HepG2 (cell line): ENCODE results near the gene VPREB3. TPM values are rescaled to one million over a fixed set of nuclear protein-coding genes. Genes with fewer than 3 reads are reported as not detected.

Source experiments
- ATAC-seq: fragments of 200-7000 bp; cut with Tn5 transposase; 3 replicates; pipeline ENCODE4 v1.9.1; 2020; ENCODE audit warnings: mild to moderate bottlenecking, moderate library complexity
- BruUV-seq: library from RNA; stranded (reverse); fragments of 400-500 nt; replicated peaks from 2 replicates; lab custom pipeline; 2021; lab: Mats Ljungman, UMichigan
- CTCF ChIA-PET: fragments of 300-600 bp; formaldehyde crosslinking; extraction: SDS; loops from one replicate; lab custom pipeline; 2021; ENCODE audit warnings: low total read pairs, inconsistent platforms, low intra/inter-chr PET ratio; lab: Yijun Ruan, JAX
- POLR2A ChIA-PET: fragments of 350-600 bp; sonication (Branson Sonifier 250); formaldehyde crosslinking; loops from one replicate; lab custom pipeline; 2020; ENCODE audit warnings: antibody characterized with exemption, inconsistent platforms; lab: Yijun Ruan, JAX
- DNase-seq: peaks from one replicate; pipeline ENCODE4 v3.0.0-alpha.2; 2015; ENCODE audit warnings: low spot score
- FAIRE-seq: peaks from 3 replicates; lab custom pipeline; 2011; peaks lifted over from hg19 to GRCh38; lab: Jason Lieb, UNC
- H2AFZ ChIP-seq: one replicate; pipeline ENCODE4 v1.6.1; 2011; ENCODE audit warnings: low read length, inconsistent platforms
- H3K27ac ChIP-seq: fragments of 300-600 bp; 3 replicates; pipeline ENCODE4 v1.8.0; 2011; ENCODE audit warnings: mixed run types, mild to moderate bottlenecking, mixed read lengths, low read length, inconsistent platforms; ENCODE audit not compliant: insufficient read depth; ENCODE audit errors: extremely low read length
- H3K27me3 ChIP-seq, 2 experiments: fragments of 200-600 bp in 1 of 2; 2 replicates in 1 of 2; 3 replicates in 1 of 2; pipeline versions ENCODE4 v1.6.0 to v1.8.0; 2011; ENCODE audit warnings: low read length in 2 of 2, mild to moderate bottlenecking in 2 of 2, moderate library complexity in 2 of 2, inconsistent platforms in 1 of 2; ENCODE audit not compliant: insufficient read depth in 2 of 2, control insufficient read depth in 1 of 2
- H3K36me3 ChIP-seq, 2 experiments: fragments of 200-600 bp in 1 of 2; replicated peaks in 1 of 2; 2 replicates in 1 of 2; 3 replicates in 1 of 2; pipeline versions ENCODE4 v1.5.1 to v1.8.0; 2011; ENCODE audit warnings: low read length in 2 of 2, inconsistent platforms in 1 of 2; ENCODE audit not compliant: insufficient read depth in 2 of 2, control insufficient read depth in 1 of 2
- H3K4me1 ChIP-seq: 2 replicates; pipeline ENCODE4 v1.5.1; 2012; ENCODE audit warnings: low read length, inconsistent platforms; ENCODE audit not compliant: insufficient read depth
- H3K4me2 ChIP-seq: 2 replicates; pipeline ENCODE4 v1.6.0; 2011; ENCODE audit warnings: low read depth, low read length, inconsistent platforms
- H3K4me3 ChIP-seq, 3 experiments: fragments of 200-600 bp in 1 of 3; sonication (generic), shearing (Covaris generic) in 1 of 3; replicated peaks in 1 of 3; 2 replicates each; pipeline ENCODE4 v1.5.1; 2011 to 2016; ENCODE audit warnings: low read length in 3 of 3, inconsistent platforms in 2 of 3, low read depth in 2 of 3, mild to moderate bottlenecking in 2 of 3, control low read depth in 1 of 3, mixed read lengths in 1 of 3; ENCODE audit not compliant: insufficient read depth in 1 of 3
- H3K79me2 ChIP-seq: one replicate; pipeline ENCODE4 v1.6.1; 2011; ENCODE audit warnings: low read length, inconsistent platforms; ENCODE audit not compliant: insufficient read depth
- H3K9ac ChIP-seq: 2 replicates; pipeline ENCODE4 v1.6.0; 2011; ENCODE audit warnings: mild to moderate bottlenecking, low read depth, low read length, inconsistent platforms; ENCODE audit not compliant: insufficient read depth
- H3K9me3 ChIP-seq: 2 replicates; pipeline ENCODE4 v1.5.1; 2012; ENCODE audit warnings: mild to moderate bottlenecking, low read length
- H4K20me1 ChIP-seq: 2 replicates; pipeline ENCODE4 v1.6.0; 2011; ENCODE audit warnings: inconsistent platforms, mild to moderate bottlenecking, low read length, moderate library complexity; ENCODE audit not compliant: insufficient read depth
- ATF4 ChIP-seq, 2 experiments: fragments of 450-650 bp in 1 of 2; sonication (generic) in 1 of 2; formaldehyde crosslinking; IDR thresholded peaks; 2 replicates each; pipeline versions ENCODE4 v1.5.0 to v1.8.0; 2020 to 2022; ENCODE audit warnings: mild to moderate bottlenecking in 1 of 2, missing genetic modification reagents in 1 of 2
- BATF2 ChIP-seq: sonication (generic); formaldehyde crosslinking; IDR thresholded peaks from 2 replicates; pipeline ENCODE4 v1.8.0; 2022; ENCODE audit warnings: mild to moderate bottlenecking, missing genetic modification reagents, moderate library complexity
- FLYWCH1 ChIP-seq: sonication (generic); formaldehyde crosslinking; IDR thresholded peaks from 2 replicates; pipeline ENCODE4 v1.8.1; 2023; ENCODE audit warnings: mild to moderate bottlenecking, missing genetic modification reagents
- FUBP1 ChIP-seq: sonication (generic); formaldehyde crosslinking; IDR thresholded peaks from 2 replicates; pipeline ENCODE4 v1.5.1; 2020; ENCODE audit warnings: missing genetic modification reagents, mild to moderate bottlenecking, borderline replicate concordance
- KDM5A ChIP-seq: fragments of 200-600 bp; sonication (generic); IDR thresholded peaks from 2 replicates; pipeline ENCODE4 v1.7.0; 2018; ENCODE audit warnings: antibody characterized with exemption, mild to moderate bottlenecking, low read length, borderline replicate concordance
- KLF16 ChIP-seq, 2 experiments: sonication (generic) in 1 of 2; formaldehyde crosslinking in 1 of 2; IDR thresholded peaks; 2 replicates each; pipeline versions ENCODE4 v1.6.1 to v1.8.0; 2016 to 2023; ENCODE audit warnings: missing genetic modification reagents in 2 of 2, missing compliant biosample characterization in 1 of 2
- KLF9 ChIP-seq: IDR thresholded peaks from 2 replicates; pipeline ENCODE4 v1.6.1; 2016; ENCODE audit warnings: low read depth
- NBN ChIP-seq: fragments of 450-650 bp; conservative IDR thresholded peaks from 2 replicates; pipeline ENCODE4 v1.6.1; 2017
- NFRKB ChIP-seq: fragments of 450-650 bp; IDR thresholded peaks from 2 replicates; pipeline ENCODE4 v1.6.1; 2017
- PBX3 ChIP-seq: sonication (generic); formaldehyde crosslinking; IDR thresholded peaks from 2 replicates; pipeline ENCODE4 v1.8.1; 2023; ENCODE audit warnings: missing genetic modification reagents, inconsistent platforms, borderline replicate concordance
- PHF20 ChIP-seq: sonication (generic); formaldehyde crosslinking; IDR thresholded peaks from 2 replicates; pipeline ENCODE4 v1.5.0; 2020; ENCODE audit warnings: mild to moderate bottlenecking, missing genetic modification reagents
- PLRG1 ChIP-seq: fragments of 450-650 bp; conservative IDR thresholded peaks from 2 replicates; pipeline ENCODE4 v1.6.1; 2016
- STAT6 ChIP-seq: sonication (generic); formaldehyde crosslinking; IDR thresholded peaks from 2 replicates; pipeline ENCODE4 v1.4.0; 2020; ENCODE audit warnings: missing genetic modification reagents, mild to moderate bottlenecking, borderline replicate concordance
- ZBTB3 ChIP-seq: sonication (generic); formaldehyde crosslinking; IDR thresholded peaks from 2 replicates; pipeline ENCODE4 v1.4.0; 2020; ENCODE audit warnings: low read depth, mild to moderate bottlenecking, moderate library complexity, missing genetic modification reagents, borderline replicate concordance
- ZEB1 ChIP-seq: IDR thresholded peaks from 2 replicates; pipeline ENCODE4 v1.6.1; 2012; ENCODE audit warnings: mild to moderate bottlenecking, low read depth, inconsistent platforms; ENCODE audit not compliant: insufficient replicate concordance
- ZFX ChIP-seq: sonication (generic); formaldehyde crosslinking; IDR thresholded peaks from 2 replicates; pipeline ENCODE4 v1.4.0; 2020; ENCODE audit warnings: mild to moderate bottlenecking, low read depth, missing genetic modification reagents, moderate library complexity
- ZKSCAN5 ChIP-seq: sonication (generic); formaldehyde crosslinking; IDR thresholded peaks from 2 replicates; pipeline ENCODE4 v1.5.1; 2020; ENCODE audit warnings: mild to moderate bottlenecking, missing genetic modification reagents
- ZNF446 ChIP-seq: sonication (generic); formaldehyde crosslinking; IDR thresholded peaks from 2 replicates; pipeline ENCODE4 v1.5.0; 2020; ENCODE audit warnings: mild to moderate bottlenecking, missing genetic modification reagents
- ZNF552 ChIP-seq: sonication (generic); formaldehyde crosslinking; IDR thresholded peaks from 2 replicates; pipeline ENCODE4 v1.9.0; 2022; ENCODE audit warnings: missing genetic modification reagents, mild to moderate bottlenecking, borderline replicate concordance
- WGBS: methylation state at CpG from one replicate; pipeline ENCODE4 v1.1.6; 2017; ENCODE audit warnings: low lambda C conversion rate; 5-methylcytosine and 5-hydroxymethylcytosine counted together
- in situ Hi-C: cut with HindIII; loops from 2 replicates; pipeline ENCODE4 v1.10.0; 2017; ENCODE audit warnings: low pct_unique_long_range_greater_than_20kb; ENCODE audit not compliant: extremely low pct_ligation_motif_present
- intact Hi-C: fragments of 100-400 bp; cut with micrococcal nuclease; formaldehyde crosslinking; loops from one replicate; pipeline ENCODE4 v1.10.0; 2022; ENCODE audit not compliant: unreplicated experiment
- polyA plus RNA-seq, 8 experiments: library from polyadenylated mRNA; depleted of rRNA in 3 of 8; stranded (reverse) in 7 of 8; unstranded in 1 of 8; fragments of >200 nt; fragmentation: Illumina TruSeq in 4 of 8; extraction: Trizol in 4 of 8; gene quantifications; 2 replicates each; pipeline versions ENCODE4 v1.2.1 to v1.2.3, GENCODE V29; 2011 to 2016; ENCODE audit warnings: low read depth in 4 of 8, missing spikeins in 1 of 8, mixed read lengths in 1 of 8; ENCODE audit not compliant: insufficient read depth in 1 of 8
- total RNA-seq, 5 experiments: library from RNA; depleted of rRNA; stranded (reverse); fragments of >200 nt; fragmentation: Illumina TruSeq; extraction: Trizol; gene quantifications; 2 replicates each; pipeline ENCODE4 v1.2.3, GENCODE V29; 2016; ENCODE audit warnings: low read depth in 1 of 5

Gene VPREB3
- total and polyA plus RNA-seq, 2 of the 13 experiments (the other 11 are each of a cell fraction or from before 2014, with no cell fraction given) = 0.22 TPM; not detected in 1

- Histone ChIP-seq H3K79me2 (peaks cover 22% of the 10 kb centered on the region), H3K27me3 (no peaks in the 10 kb centered on the region), H3K36me3 (peaks cover 25 to 96% of the 10 kb centered on the region in 2 experiments), H3K9me3 (no peaks in the 10 kb centered on the region), H3K4me2 (no peak overlapping the region), H2AFZ (no peak overlapping the region), H3K27ac (no peak overlapping the region), H3K4me1 (peaks cover 17% of the 10 kb centered on the region), H3K9ac (no peak overlapping the region), H4K20me1 (no peaks in the 10 kb centered on the region), H3K4me3 (no peak overlapping the region)
- no peak for DNase-seq
- intact Hi-C loops (no loop called here), in situ Hi-C loops (no loop called here)
- ChIA-PET CTCF (no interaction called here), POLR2A (no interaction called here)
- no peak for FAIRE-seq
- 98% methylated on average over 3 of the region's 3 CpGs for WGBS
- no TSS peak for BruUV-seq
- no peak for ATAC-seq
- TF ChIP-seq NBN (no peak), ZEB1 (no peak), PBX3 (no peak), BATF2 (CRISPR knock-in tag) (no peak), ZFX (CRISPR knock-in tag) (no peak), ATF4 (CRISPR knock-in tag; IDR thresholded peaks at IDR 0.05) (no peak), ZBTB3 (CRISPR knock-in tag) (no peak), ZKSCAN5 (CRISPR knock-in tag) (no peak), NFRKB (no peak), KLF16 (CRISPR knock-in tag; IDR thresholded peaks at IDR 0.05) (no peak), ZNF446 (CRISPR knock-in tag) (no peak), ZNF552 (CRISPR knock-in tag) (no peak), PLRG1 (no peak), FLYWCH1 (CRISPR knock-in tag) (no peak), FUBP1 (CRISPR knock-in tag) (no peak), STAT6 (CRISPR knock-in tag) (no peak), KDM5A (no peak), KLF9 (CRISPR knock-in tag) (no peak), PHF20 (no peak)
Observed at GRCh38 chr22:23704829-23705228, 49.4 kb downstream of the VPREB3 start.
